Upper lobe of left lung (tissue), 4 donors: ENCODE measurements around the gene ANKIB1.

ENCODE experiments used
- POLR2A ChIP-seq, 4 donors: fragments of 450-650 bp; IDR thresholded peaks; one replicate each; pipeline ENCODE4 v1.5.1; 2016 to 2017; ENCODE audit warnings: antibody characterized with exemption in 4 of 4, mild to moderate bottlenecking in 2 of 4
- POLR2AphosphoS5 ChIP-seq, 2 donors: sonication (generic); formaldehyde crosslinking; IDR thresholded peaks; one replicate each; pipeline ENCODE4 v1.5.1; 2017; ENCODE audit warnings: antibody characterized with exemption in 2 of 2

GRCh38 chr7:92200791-92201190 lies 45.0 kb upstream of the ANKIB1 start:
- TF ChIP-seq POLR2A (IDR thresholded peaks at IDR 0.05) (no peak), POLR2AphosphoS5 (IDR thresholded peaks at IDR 0.05) (no peak)
